Left ventricle myocardium superior (tissue), 1 donor: ENCODE results near the gene FARS2. TPM values are rescaled to one million over a fixed set of nuclear protein-coding genes. Genes with fewer than 3 reads are reported as not detected.

ENCODE experiments used
- ATAC-seq: fragments of 200-7000 bp; cut with Tn5 transposase; one replicate; pipeline ENCODE4 v1.9.1; 2020; ENCODE audit warnings: mild to moderate bottlenecking, moderate library complexity
- DNase-seq: peaks from one replicate; pipeline ENCODE4 v3.0.0-alpha.2; 2020
- intact Hi-C: fragments of 100-400 bp; cut with micrococcal nuclease; formaldehyde crosslinking; loops from one replicate; pipeline ENCODE4 v1.11.0; 2022
- total RNA-seq: library from RNA; stranded (reverse); fragmentation: NEBNext Ultra II Directional; extraction: Animal tissue kit (Norgen Biotek cat#: 25700); gene quantifications from one replicate; pipeline ENCODE4 v1.2.1, GENCODE V29; 2021
- donor health status: DM: no; HTN: yes; CAD: no; lungs with severe emphysema.

FARS2 gene
- total RNA-seq, 1 donor from 2014 or later, result 19.4 TPM

GRCh38 chr6:5737460-5737859 lies 476.1 kb downstream of the FARS2 start:
- no peak for DNase-seq
- intact Hi-C loops, result no loop called here
- no peak for ATAC-seq

- ATAC-seq (no peak), DNase-seq (no peak)
- intact Hi-C loops, result no loop called here
These were observed 476.9 kb downstream of the FARS2 start for GRCh38 chr6:5738211-5738610.

GRCh38 chr6:5744497-5744896 lies 483.2 kb downstream of the FARS2 start:
- intact Hi-C loops, result no loop called here
- ATAC-seq, result peak; percentile 68
- DNase-seq, result no peak

GRCh38 chr6:5745081-5745480 lies 483.8 kb downstream of the FARS2 start:
- DNase-seq (no peak), ATAC-seq (no peak)
- intact Hi-C loops, result no loop called here

GRCh38 chr6:5746053-5746758 lies 484.9 kb downstream of the FARS2 start:
- ATAC-seq (peak; percentile 55), DNase-seq (peak; percentile 44)
- intact Hi-C loops, result no loop called here

GRCh38 chr6:5746759-5747130 lies 485.4 kb downstream of the FARS2 start:
- ATAC-seq (no peak), DNase-seq (no peak)
- intact Hi-C loops, result no loop called here

GRCh38 chr6:5747379-5747778 lies 486.1 kb downstream of the FARS2 start:
- ATAC-seq (peak; percentile 59), DNase-seq (no peak)
- intact Hi-C loops, result no loop called here

GRCh38 chr6:5749016-5749650 lies 487.8 kb downstream of the FARS2 start:
- intact Hi-C loops, result no loop called here
- ATAC-seq, result peak; percentile 13
- DNase-seq, result peak; percentile 48

- intact Hi-C loops, result no loop called here
- ATAC-seq (no peak), DNase-seq (no peak)
These were observed 488.4 kb downstream of the FARS2 start for GRCh38 chr6:5749651-5750215.

- DNase-seq, result no peak
- intact Hi-C loops, result no loop called here
- ATAC-seq, result peak; percentile 19
These were observed 490.4 kb downstream of the FARS2 start for GRCh38 chr6:5751525-5752390.

- intact Hi-C loops, result no loop called here
- peak; percentile 62 for ATAC-seq
- no peak for DNase-seq
These were observed 491.0 kb downstream of the FARS2 start for GRCh38 chr6:5752391-5752680.

GRCh38 chr6:5753209-5753608 lies 491.9 kb downstream of the FARS2 start:
- intact Hi-C loops, result no loop called here
- peak; percentile 59 for ATAC-seq

GRCh38 chr6:5754904-5755303 lies 493.6 kb downstream of the FARS2 start:
- intact Hi-C loops, result no loop called here
- ATAC-seq, result no peak
- no peak for DNase-seq

More at GRCh38 chr6:5753209-5753608, 491.9 kb downstream of the FARS2 start:
- DNase-seq, result no peak

- ATAC-seq (no peak), DNase-seq (no peak)
- intact Hi-C loops, result no loop called here
These were observed 498.3 kb downstream of the FARS2 start for GRCh38 chr6:5759571-5759970.

GRCh38 chr6:5761370-5761769 lies 500.1 kb downstream of the FARS2 start:
- DNase-seq, result no peak
- no peak for ATAC-seq
- intact Hi-C loops, result loop anchor here (10.0 kb wide), 1 partner anchor 287 kb away; no protein-coding TSS in a partner anchor

- intact Hi-C loops, result loop anchor here (10.0 kb wide), 1 partner anchor 288 kb away; no protein-coding TSS in a partner anchor
- DNase-seq (peak; percentile 60), ATAC-seq (peak; percentile 10)
These were observed 501.3 kb downstream of the FARS2 start for GRCh38 chr6:5762561-5762968.

GRCh38 chr6:5763407-5763806 lies 502.1 kb downstream of the FARS2 start:
- intact Hi-C loops, result loop anchor here (10.0 kb wide), 1 partner anchor 289 kb away; no protein-coding TSS in a partner anchor
- ATAC-seq (no peak), DNase-seq (no peak)

- intact Hi-C loops, result loop anchor here (10.0 kb wide), 1 partner anchor 289 kb away; no protein-coding TSS in a partner anchor
- ATAC-seq (no peak), DNase-seq (no peak)
These were observed 502.6 kb downstream of the FARS2 start for GRCh38 chr6:5763871-5764270.

GRCh38 chr6:5764401-5764955 lies 503.2 kb downstream of the FARS2 start:
- ATAC-seq, result peak; percentile 91
- intact Hi-C loops, result loop anchor here (10.0 kb wide), 1 partner anchor 290 kb away; no protein-coding TSS in a partner anchor
- peak; percentile 54 for DNase-seq
